Neuronal stem cell (in vitro differentiated cells): ENCODE data around the gene OLFM2.

Experiments used
- DNase-seq: peaks from one replicate; pipeline ENCODE4 v3.0.0-alpha.2; 2013; ENCODE audit warnings: low spot score
- H2AFZ ChIP-seq: one replicate; pipeline ENCODE4 v1.6.1; 2013; ENCODE audit warnings: mild to moderate bottlenecking, low read length, inconsistent platforms
- H2AK5ac ChIP-seq: 2 replicates; pipeline ENCODE4 v1.6.1; 2013; ENCODE audit warnings: low read depth, mild to moderate bottlenecking, inconsistent platforms, low read length, moderate library complexity, mixed read lengths
- H2BK120ac ChIP-seq: 2 replicates; pipeline ENCODE4 v1.6.1; 2013; ENCODE audit warnings: low read depth, mild to moderate bottlenecking, inconsistent platforms, low read length, moderate library complexity, mixed read lengths
- H2BK12ac ChIP-seq: one replicate; pipeline ENCODE4 v1.6.1; 2013; ENCODE audit warnings: low read length, inconsistent platforms
- H2BK15ac ChIP-seq: 2 replicates; pipeline ENCODE4 v1.6.1; 2013; ENCODE audit warnings: mild to moderate bottlenecking, low read length, inconsistent platforms, mixed read lengths
- H2BK5ac ChIP-seq: one replicate; pipeline ENCODE4 v1.6.1; 2013; ENCODE audit warnings: inconsistent platforms, mild to moderate bottlenecking, low read length, moderate library complexity
- H3K14ac ChIP-seq: one replicate; pipeline ENCODE4 v1.6.1; 2013; ENCODE audit warnings: low read length, inconsistent platforms
- H3K18ac ChIP-seq: 2 replicates; pipeline ENCODE4 v1.6.1; 2013; ENCODE audit warnings: low read length, inconsistent platforms
- H3K23ac ChIP-seq: 2 replicates; pipeline ENCODE4 v1.6.1; 2013; ENCODE audit warnings: low read depth, mild to moderate bottlenecking, mixed read lengths, low read length, inconsistent platforms; ENCODE audit not compliant: poor library complexity
- H3K27ac ChIP-seq: replicated peaks from 3 replicates; pipeline ENCODE4 v1.5.1; 2013; ENCODE audit warnings: low read length, inconsistent platforms
- H3K27me3 ChIP-seq, 3 experiments: 2 replicates each; pipeline ENCODE4 v1.6.1; 2013; ENCODE audit warnings: low read length in 3 of 3, mild to moderate bottlenecking in 2 of 3, inconsistent platforms in 1 of 3, low read depth in 1 of 3, mixed read lengths in 1 of 3, moderate library complexity in 1 of 3; ENCODE audit not compliant: control insufficient read depth in 3 of 3, insufficient read depth in 3 of 3
- H3K36me3 ChIP-seq, 2 donors: replicated peaks in 1 of 2; 2 replicates each; pipeline ENCODE4 v1.6.1; 2013; ENCODE audit warnings: low read length in 2 of 2; ENCODE audit not compliant: control insufficient read depth in 2 of 2, insufficient read depth in 2 of 2
- H3K4ac ChIP-seq: 2 replicates; pipeline ENCODE4 v1.6.1; 2013; ENCODE audit warnings: inconsistent platforms, mild to moderate bottlenecking, low read length, moderate library complexity
- H3K4me1 ChIP-seq, 2 donors: 1 replicate in 1 of 2; 2 replicates in 1 of 2; pipeline ENCODE4 v1.6.1; 2013; ENCODE audit warnings: low read length in 2 of 2, low read depth in 1 of 2; ENCODE audit not compliant: control insufficient read depth in 2 of 2, insufficient read depth in 1 of 2
- H3K4me2 ChIP-seq: one replicate; pipeline ENCODE4 v1.6.1; 2013; ENCODE audit warnings: mild to moderate bottlenecking, low read length, inconsistent platforms; ENCODE audit not compliant: insufficient read depth, poor library complexity, severe bottlenecking
- H3K4me3 ChIP-seq, 2 donors: 2 replicates each; pipeline ENCODE4 v1.5.1; 2013; ENCODE audit warnings: low read length in 2 of 2, mild to moderate bottlenecking in 2 of 2, inconsistent platforms in 1 of 2, moderate library complexity in 1 of 2
- H3K79me1 ChIP-seq: one replicate; pipeline ENCODE4 v1.6.1; 2013; ENCODE audit warnings: low read depth, mild to moderate bottlenecking, inconsistent platforms, low read length, moderate library complexity
- H3K9ac ChIP-seq: one replicate; pipeline ENCODE4 v1.6.1; 2013; ENCODE audit warnings: mild to moderate bottlenecking, low read depth, low read length, inconsistent platforms; ENCODE audit not compliant: poor library complexity
- H3K9me3 ChIP-seq, 2 donors: replicated peaks in 1 of 2; 2 replicates each; pipeline versions ENCODE3 to v1.6.1; 2013; ENCODE audit warnings: low read length in 2 of 2, mild to moderate bottlenecking in 2 of 2, inconsistent platforms in 1 of 2, low read depth in 1 of 2, mixed read lengths in 1 of 2, moderate library complexity in 1 of 2; ENCODE audit not compliant: control insufficient read depth in 2 of 2, insufficient read depth in 1 of 2
- H4K8ac ChIP-seq: one replicate; pipeline ENCODE4 v1.6.1; 2013; ENCODE audit warnings: low read depth, mild to moderate bottlenecking, inconsistent platforms, low read length, moderate library complexity
- H4K91ac ChIP-seq: one replicate; pipeline ENCODE4 v1.6.1; 2013; ENCODE audit warnings: low read length, low read depth, mild to moderate bottlenecking, inconsistent platforms; ENCODE audit not compliant: poor library complexity
- WGBS, 2 donors: extraction: QIAGEN DNeasy Blood & Tissue Kit; methylation state at CpG; one replicate each; pipeline ENCODE4 v1.1.7; 2013; ENCODE audit warnings: missing lambda C conversion rate in 2 of 2, mixed read lengths in 1 of 2; ENCODE audit not compliant: insufficient read length in 2 of 2, insufficient replicate concordance in 1 of 2; ENCODE audit errors: extremely low coverage in 2 of 2; 5-methylcytosine and 5-hydroxymethylcytosine counted together

Gene OLFM2

DNA sequence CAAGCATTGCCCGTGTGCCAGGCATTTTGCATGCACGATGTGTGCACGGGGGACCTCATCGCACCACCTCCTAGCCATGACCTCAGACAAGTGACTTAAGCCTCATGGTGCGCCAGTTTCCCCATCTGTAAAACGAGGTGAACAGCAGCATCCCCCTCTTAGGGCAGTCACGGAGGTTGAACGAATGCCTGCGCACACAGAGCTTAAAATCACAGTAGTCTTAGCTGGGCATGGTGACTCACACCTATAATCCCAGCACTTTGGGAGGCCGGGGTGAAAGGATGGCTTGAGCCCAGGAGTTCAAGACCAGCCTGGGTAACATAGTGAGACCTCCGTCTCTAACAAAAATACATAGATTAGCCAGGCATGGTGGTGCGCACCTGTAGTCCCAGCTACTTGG lies 52.6 kb downstream of the OLFM2 start:
- no CpG with 5 or more reads among the region's 12 CpGs for WGBS, 2 donors
- Histone ChIP-seq H2AK5ac (peak overlapping the region; percentile 71), H2BK12ac (peak overlapping the region; percentile 2), H3K9ac (no peak overlapping the region), H2AFZ (no peak overlapping the region), H3K23ac (no peak overlapping the region), H3K36me3 (no peaks in the 10 kb centered on the region), H3K4me1 (peaks cover 5 to 8% of the 10 kb centered on the region in 2 donors), H3K9me3 (no peaks in the 10 kb centered on the region), H3K27ac (peak overlapping the region; percentile 66), H2BK15ac (peak overlapping the region; percentile 38), H3K14ac (no peak overlapping the region), H3K4me2 (peak overlapping the region; percentile 28), H3K4ac (peak overlapping the region; percentile 19), H4K8ac (peak overlapping the region; percentile 70), H4K91ac (no peak overlapping the region), H3K27me3 (no peaks in the 10 kb centered on the region), H3K4me3 (peak overlapping the region in 1 of 2 donors; percentile 47), H2BK5ac (no peak overlapping the region), H3K79me1 (no peaks in the 10 kb centered on the region), H2BK120ac (peak overlapping the region; percentile 88), H3K18ac (peak overlapping the region; percentile 73)
- no peak for DNase-seq

DNA sequence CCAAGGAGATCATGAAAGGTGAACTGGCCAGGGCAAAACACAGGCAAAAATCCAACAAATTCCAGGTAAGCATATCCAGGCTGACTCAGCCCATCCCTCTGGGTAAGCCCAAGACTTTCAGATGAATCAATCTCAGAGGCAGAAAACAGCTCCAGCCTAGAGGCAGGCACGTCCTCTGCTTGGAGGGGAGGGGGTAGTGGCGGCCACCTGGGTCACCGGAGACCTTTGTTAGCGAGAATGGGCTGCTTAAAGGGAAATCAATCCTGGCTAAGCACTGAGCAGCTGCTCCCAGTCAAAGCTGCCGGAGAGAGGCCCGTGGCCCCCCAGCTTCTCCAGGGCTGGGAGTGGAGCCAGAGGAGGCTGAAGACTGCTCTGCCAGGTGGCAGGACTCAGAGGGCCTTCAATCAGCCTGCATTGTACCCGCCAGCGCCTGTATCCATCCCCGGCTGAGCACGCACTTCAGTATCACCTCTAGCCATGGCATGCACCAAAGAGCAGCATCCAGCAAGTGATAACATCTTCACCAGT lies 53.0 kb downstream of the OLFM2 start:
- peak overlapping the region; percentile 66 for H2AFZ ChIP-seq
- H3K23ac ChIP-seq = no peak overlapping the region
- peak overlapping the region; percentile 19 for H3K4ac ChIP-seq
- H3K27ac ChIP-seq = peak overlapping the region; percentile 66
- peaks cover 5 to 8% of the 10 kb centered on the region in 2 donors for H3K4me1 ChIP-seq
- peak overlapping the region; percentile 73 for H3K18ac ChIP-seq
- peak overlapping the region; percentile 71 for H2AK5ac ChIP-seq
- H3K14ac ChIP-seq = no peak overlapping the region
- no peaks in the 10 kb centered on the region for H3K79me1 ChIP-seq
- peak overlapping the region; percentile 28 for H3K4me2 ChIP-seq
- H3K4me3 ChIP-seq = peak overlapping the region in 1 of 2 donors; percentile 47
- DNase-seq = peak; percentile 27
- WGBS, 2 donors = no CpG with 5 or more reads among the region's 10 CpGs
- no peaks in the 10 kb centered on the region for H3K36me3 ChIP-seq
- peak overlapping the region; percentile 70 for H4K8ac ChIP-seq
- no peak overlapping the region for H4K91ac ChIP-seq
- H3K27me3 ChIP-seq = no peaks in the 10 kb centered on the region
- H2BK15ac ChIP-seq = peak overlapping the region; percentile 38
- H2BK12ac ChIP-seq = peak overlapping the region; percentile 2
- H3K9me3 ChIP-seq = no peaks in the 10 kb centered on the region
- H2BK5ac ChIP-seq = no peak overlapping the region
- H2BK120ac ChIP-seq = peak overlapping the region; percentile 88
- H3K9ac ChIP-seq = no peak overlapping the region

- Histone ChIP-seq H3K4me3 (no peak overlapping the region), H4K91ac (no peak overlapping the region), H2AK5ac (no peak overlapping the region), H3K36me3 (no peaks in the 10 kb centered on the region), H3K23ac (no peak overlapping the region), H2BK12ac (no peak overlapping the region), H3K27ac (no peak overlapping the region), H2AFZ (no peak overlapping the region), H3K18ac (no peak overlapping the region), H2BK15ac (no peak overlapping the region), H2BK120ac (no peak overlapping the region), H3K9me3 (no peaks in the 10 kb centered on the region), H4K8ac (no peak overlapping the region), H2BK5ac (no peak overlapping the region), H3K4ac (no peak overlapping the region), H3K14ac (no peak overlapping the region), H3K79me1 (no peaks in the 10 kb centered on the region), H3K9ac (no peak overlapping the region), H3K4me1 (peaks cover 5 to 8% of the 10 kb centered on the region in 2 donors), H3K4me2 (no peak overlapping the region), H3K27me3 (no peaks in the 10 kb centered on the region)
- DNase-seq = no peak
- no CpG with 5 or more reads among the region's 9 CpGs for WGBS, 2 donors
Observed at GRCh38 chr19:9881720-9882119, 54.6 kb downstream of the OLFM2 start.

DNA sequence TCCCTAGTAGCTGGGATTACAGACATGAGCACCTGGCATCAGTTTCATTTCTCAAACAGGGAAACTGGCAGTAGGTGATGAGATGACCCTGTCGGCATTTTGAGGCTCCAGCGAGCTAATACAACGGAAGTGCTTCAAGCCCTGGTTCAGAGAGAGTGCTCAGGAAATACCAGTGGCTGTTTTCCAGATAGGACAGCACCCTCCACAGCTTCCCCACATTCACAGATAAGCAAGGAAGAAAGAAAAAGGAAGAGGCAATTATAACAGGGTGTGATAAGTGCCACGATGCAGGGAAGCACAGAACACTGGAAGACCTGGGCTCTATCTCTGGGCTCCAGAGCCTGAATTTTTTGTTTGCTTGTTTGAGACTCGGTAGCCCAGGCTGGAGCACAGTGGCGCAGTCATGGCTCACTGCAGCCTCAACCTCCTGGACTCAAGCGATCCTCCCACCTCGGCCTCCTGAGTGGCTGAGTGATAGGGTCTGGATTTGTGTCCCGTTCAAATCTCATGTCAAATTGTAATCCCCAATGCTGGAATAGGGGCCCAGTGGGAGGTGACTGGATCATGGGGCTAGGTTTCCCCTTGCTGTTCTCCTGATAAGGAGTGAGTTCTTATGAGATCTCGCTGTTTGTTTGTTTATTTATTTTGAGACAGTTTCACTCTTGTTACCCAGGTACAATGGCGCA lies 57.7 kb downstream of the OLFM2 start:
- H2AK5ac ChIP-seq = no peak overlapping the region
- H2BK120ac ChIP-seq = no peak overlapping the region
- H3K9me3 ChIP-seq = no peaks in the 10 kb centered on the region
- WGBS, 2 donors = no CpG with 5 or more reads among the region's 11 CpGs
- no peak overlapping the region for H3K9ac ChIP-seq
- H2BK5ac ChIP-seq = no peak overlapping the region
- no peak overlapping the region for H3K4ac ChIP-seq
- peaks cover 10 to 12% of the 10 kb centered on the region in 2 donors for H3K4me1 ChIP-seq
- no peak overlapping the region for H3K14ac ChIP-seq
- no peak overlapping the region for H4K91ac ChIP-seq
- no peak for DNase-seq
- H2BK15ac ChIP-seq = no peak overlapping the region
- no peaks in the 10 kb centered on the region for H3K36me3 ChIP-seq
- no peak overlapping the region for H3K23ac ChIP-seq
- no peak overlapping the region for H4K8ac ChIP-seq
- H3K4me3 ChIP-seq = no peak overlapping the region
- no peaks in the 10 kb centered on the region for H3K79me1 ChIP-seq
- no peaks in the 10 kb centered on the region for H3K27me3 ChIP-seq
- no peak overlapping the region for H2BK12ac ChIP-seq
- no peak overlapping the region for H3K18ac ChIP-seq
- H2AFZ ChIP-seq = no peak overlapping the region
- no peak overlapping the region for H3K4me2 ChIP-seq
- no peak overlapping the region for H3K27ac ChIP-seq
